ENCODE results near the gene DISP3.

DNA sequence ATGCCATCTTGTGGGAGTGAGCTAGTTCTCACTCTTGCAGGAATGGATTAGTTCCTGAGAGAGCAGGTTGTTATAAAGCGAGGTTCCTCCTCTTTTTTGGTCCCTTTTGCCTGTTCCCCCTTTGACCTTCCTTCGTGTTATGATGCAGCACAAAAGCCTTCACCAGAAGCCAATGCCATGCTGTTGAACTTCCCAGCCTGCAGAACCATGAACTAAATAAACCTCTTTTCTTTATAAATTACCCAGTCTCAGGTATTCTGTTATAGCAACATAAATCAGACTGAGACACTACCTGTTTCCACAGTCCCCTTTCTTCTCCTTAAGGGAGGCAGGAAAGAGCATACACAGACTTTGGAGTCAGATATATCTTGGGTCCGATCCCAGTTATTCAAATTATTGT is 25.6 kb downstream of the DISP3 start:
- TF ChIP-seq POLR2A (IDR thresholded peaks at IDR 0.05; ENCODE audit: extremely low read depth, insufficient read length) (no peak), MYC (IDR thresholded peaks at IDR 0.05; ENCODE audit: low read depth, low read length) (no peak)
- TF ChIP-seq, protein P1, sequence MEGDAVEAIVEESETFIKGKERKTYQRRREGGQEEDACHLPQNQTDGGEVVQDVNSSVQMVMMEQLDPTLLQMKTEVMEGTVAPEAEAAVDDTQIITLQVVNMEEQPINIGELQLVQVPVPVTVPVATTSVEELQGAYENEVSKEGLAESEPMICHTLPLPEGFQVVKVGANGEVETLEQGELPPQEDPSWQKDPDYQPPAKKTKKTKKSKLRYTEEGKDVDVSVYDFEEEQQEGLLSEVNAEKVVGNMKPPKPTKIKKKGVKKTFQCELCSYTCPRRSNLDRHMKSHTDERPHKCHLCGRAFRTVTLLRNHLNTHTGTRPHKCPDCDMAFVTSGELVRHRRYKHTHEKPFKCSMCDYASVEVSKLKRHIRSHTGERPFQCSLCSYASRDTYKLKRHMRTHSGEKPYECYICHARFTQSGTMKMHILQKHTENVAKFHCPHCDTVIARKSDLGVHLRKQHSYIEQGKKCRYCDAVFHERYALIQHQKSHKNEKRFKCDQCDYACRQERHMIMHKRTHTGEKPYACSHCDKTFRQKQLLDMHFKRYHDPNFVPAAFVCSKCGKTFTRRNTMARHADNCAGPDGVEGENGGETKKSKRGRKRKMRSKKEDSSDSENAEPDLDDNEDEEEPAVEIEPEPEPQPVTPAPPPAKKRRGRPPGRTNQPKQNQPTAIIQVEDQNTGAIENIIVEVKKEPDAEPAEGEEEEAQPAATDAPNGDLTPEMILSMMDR (IDR thresholded peaks at IDR 0.05; ENCODE audit: low read depth, low read length) = no peak
- TF ChIP-seq, protein P2, sequence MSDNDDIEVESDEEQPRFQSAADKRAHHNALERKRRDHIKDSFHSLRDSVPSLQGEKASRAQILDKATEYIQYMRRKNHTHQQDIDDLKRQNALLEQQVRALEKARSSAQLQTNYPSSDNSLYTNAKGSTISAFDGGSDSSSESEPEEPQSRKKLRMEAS (IDR thresholded peaks at IDR 0.05; ENCODE audit: low read depth, low read length) = no peak

Measured in NB4 (cell line).